Measurements from ENCODE around the gene AQP6.

Gene AQP6

DNA sequence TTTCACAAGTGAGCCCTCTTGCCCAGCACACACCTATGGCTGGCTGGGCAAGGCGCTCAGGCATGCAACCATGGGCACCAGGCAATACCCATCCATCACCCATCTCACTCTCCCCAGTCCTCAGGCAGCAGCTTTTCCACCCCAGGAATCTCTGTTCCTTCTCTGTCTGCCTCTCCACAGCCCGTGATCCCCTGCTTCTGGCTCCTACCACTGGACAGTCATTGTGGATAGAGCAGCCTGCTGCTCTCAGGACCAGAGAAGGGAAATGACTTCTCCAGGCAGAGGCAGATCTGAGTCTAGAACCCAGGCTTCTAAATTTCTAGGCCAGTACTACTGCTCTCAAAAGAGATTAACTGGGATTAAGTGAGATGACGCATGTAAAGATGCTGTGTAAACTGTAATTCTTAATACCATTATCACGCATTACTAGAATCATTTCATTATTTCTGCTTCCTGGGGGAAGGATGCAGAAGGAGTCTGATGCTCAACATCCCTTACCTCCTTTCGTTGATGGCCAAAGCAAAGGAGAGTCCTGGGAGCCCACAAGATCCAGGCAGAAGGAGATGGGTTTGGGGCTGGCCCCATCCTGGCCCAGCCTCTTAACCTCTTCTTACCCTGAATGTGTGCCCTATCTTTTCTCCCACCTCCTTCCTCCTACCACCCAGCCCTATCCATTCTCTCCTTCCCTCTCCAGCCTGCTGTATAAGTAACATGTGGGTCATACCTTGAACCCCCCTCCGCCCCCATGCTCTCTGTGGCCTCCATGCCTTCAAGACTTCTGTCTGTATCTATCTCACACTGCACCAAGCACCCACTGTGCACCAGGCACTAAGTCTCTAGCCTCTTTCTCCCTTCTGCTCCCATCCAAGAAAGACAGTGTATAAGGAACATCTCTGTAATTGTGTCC lies 15.8 kb upstream of the AQP6 start:
- Histone ChIP-seq H3K9me3 (ENCODE audit: low read length) (no peaks in the 10 kb centered on the region), H2AFZ (ENCODE audit: low read depth, low read length) (no peak overlapping the region), H3K4me3 (ENCODE audit: low read length) (no peak overlapping the region), H3K27me3 (ENCODE audit: insufficient read depth, low read length) (no peaks in the 10 kb centered on the region), H3K36me3 (ENCODE audit: insufficient read depth, low read length) (no peaks in the 10 kb centered on the region), H3K4me1 (ENCODE audit: insufficient read depth, low read length) (peaks cover 18% of the 10 kb centered on the region)

DNA sequence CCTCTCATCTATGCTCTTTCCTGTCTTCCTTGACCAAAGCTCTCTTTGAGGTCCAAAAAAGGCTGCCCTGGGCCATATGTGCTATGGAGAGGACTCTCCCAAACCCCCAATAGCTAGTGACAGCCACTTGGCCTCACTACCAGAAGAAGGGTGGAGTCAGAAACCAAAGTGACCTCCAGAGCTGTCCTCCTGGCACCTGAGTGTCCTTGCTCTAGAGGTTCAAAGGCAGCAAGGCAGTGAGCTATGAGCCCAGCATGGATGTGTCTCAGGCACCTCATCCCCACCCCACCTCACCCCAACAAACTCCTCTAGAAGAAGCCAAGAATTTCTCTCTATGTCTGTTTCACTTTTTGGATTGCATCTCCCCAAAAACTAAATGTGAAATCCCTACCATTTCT lies 15.2 kb upstream of the AQP6 start:
- no peak overlapping the region for H2AFZ ChIP-seq (ENCODE audit: low read depth, low read length)
- no peaks in the 10 kb centered on the region for H3K27me3 ChIP-seq (ENCODE audit: insufficient read depth, low read length)
- peaks cover 18% of the 10 kb centered on the region for H3K4me1 ChIP-seq (ENCODE audit: insufficient read depth, low read length)

DNA sequence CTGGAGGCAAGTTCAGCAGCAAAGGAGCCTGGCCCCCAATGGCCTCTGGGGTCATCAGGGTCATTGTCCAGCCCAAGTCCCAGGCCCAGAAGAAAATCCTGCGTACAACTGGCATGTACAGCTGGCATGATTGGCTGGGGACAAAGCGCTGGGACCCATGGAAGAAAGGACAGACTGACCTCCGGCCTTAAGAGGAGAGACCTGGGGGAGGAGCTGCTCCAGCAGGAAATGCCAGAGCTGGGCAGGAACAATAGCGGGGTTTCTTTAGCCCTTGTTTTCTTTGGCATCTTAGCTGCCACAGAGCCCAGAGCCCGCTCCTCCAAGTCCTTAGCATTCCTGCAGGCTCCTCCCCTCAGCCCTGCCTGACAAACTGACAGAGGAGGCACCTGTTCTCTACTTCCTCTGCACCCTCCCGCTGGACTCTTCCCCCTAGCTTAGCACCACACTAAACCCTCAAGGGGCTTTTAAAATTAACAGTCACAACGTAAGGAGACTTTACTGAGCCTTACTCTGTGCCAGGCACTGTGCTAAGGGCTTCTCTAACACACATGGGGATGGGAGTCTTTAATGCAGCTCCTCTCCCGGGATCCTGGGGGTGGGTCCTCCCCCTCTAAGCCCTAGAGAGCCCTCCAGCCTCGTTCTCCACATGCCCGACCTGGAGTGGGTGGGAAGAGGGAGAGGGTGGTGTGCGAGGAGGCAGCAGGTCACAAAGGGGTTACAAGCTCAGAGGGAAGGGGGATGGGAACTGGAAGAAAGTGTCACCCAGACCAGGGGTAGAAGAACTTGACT lies 12.9 kb upstream of the AQP6 start:
- Histone ChIP-seq H3K36me3 (ENCODE audit: insufficient read depth, low read length) (no peaks in the 10 kb centered on the region), H2AFZ (ENCODE audit: low read depth, low read length) (no peak overlapping the region), H3K4me3 (ENCODE audit: low read length) (no peak overlapping the region), H3K9me3 (ENCODE audit: low read length) (no peaks in the 10 kb centered on the region), H3K27me3 (ENCODE audit: insufficient read depth, low read length) (no peaks in the 10 kb centered on the region), H3K4me1 (ENCODE audit: insufficient read depth, low read length) (peaks cover 18% of the 10 kb centered on the region)

More for the DNA sequence above, 15.2 kb upstream of the AQP6 start:
- H3K36me3 ChIP-seq (ENCODE audit: insufficient read depth, low read length) = no peaks in the 10 kb centered on the region
- no peaks in the 10 kb centered on the region for H3K9me3 ChIP-seq (ENCODE audit: low read length)
- H3K4me3 ChIP-seq (ENCODE audit: low read length) = no peak overlapping the region

DNA sequence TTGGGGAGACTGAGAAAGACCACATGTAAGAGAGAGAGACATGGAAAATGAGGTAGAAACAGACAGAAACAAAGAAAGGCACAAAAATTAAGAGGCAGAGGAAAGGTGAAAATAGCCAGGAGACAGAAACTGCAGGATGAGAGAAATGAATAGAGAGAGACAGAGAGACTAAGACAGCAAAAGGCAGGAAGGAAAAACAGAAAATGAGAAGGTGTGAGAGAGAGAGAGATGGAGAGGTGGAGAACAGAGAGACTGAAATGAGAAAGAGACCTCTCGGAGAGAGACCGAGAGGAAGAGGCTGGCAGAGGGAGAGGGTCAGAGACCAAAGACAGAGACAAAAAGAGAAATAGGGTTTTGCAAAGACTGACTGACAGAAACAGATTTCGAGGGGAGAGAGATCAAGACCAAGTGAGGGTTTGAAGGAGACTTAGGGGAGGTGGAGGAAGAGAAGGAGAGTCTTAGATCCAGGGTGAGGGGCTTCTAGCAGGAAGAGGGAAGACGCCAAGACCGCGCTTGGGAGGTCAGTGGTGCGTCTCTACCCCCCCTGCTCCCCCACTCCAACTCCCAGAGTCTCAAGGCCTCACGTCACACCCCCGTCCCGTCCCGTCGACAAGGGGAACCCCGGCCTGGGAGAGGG lies 12.2 kb upstream of the AQP6 start:
- H3K9me3 ChIP-seq (ENCODE audit: low read length) = no peaks in the 10 kb centered on the region
- H3K4me3 ChIP-seq (ENCODE audit: low read length) = no peak overlapping the region
- no peaks in the 10 kb centered on the region for H3K27me3 ChIP-seq (ENCODE audit: insufficient read depth, low read length)
- H3K4me1 ChIP-seq (ENCODE audit: insufficient read depth, low read length) = peaks cover 18% of the 10 kb centered on the region
- no peak overlapping the region for H2AFZ ChIP-seq (ENCODE audit: low read depth, low read length)
- no peaks in the 10 kb centered on the region for H3K36me3 ChIP-seq (ENCODE audit: insufficient read depth, low read length)

DNA sequence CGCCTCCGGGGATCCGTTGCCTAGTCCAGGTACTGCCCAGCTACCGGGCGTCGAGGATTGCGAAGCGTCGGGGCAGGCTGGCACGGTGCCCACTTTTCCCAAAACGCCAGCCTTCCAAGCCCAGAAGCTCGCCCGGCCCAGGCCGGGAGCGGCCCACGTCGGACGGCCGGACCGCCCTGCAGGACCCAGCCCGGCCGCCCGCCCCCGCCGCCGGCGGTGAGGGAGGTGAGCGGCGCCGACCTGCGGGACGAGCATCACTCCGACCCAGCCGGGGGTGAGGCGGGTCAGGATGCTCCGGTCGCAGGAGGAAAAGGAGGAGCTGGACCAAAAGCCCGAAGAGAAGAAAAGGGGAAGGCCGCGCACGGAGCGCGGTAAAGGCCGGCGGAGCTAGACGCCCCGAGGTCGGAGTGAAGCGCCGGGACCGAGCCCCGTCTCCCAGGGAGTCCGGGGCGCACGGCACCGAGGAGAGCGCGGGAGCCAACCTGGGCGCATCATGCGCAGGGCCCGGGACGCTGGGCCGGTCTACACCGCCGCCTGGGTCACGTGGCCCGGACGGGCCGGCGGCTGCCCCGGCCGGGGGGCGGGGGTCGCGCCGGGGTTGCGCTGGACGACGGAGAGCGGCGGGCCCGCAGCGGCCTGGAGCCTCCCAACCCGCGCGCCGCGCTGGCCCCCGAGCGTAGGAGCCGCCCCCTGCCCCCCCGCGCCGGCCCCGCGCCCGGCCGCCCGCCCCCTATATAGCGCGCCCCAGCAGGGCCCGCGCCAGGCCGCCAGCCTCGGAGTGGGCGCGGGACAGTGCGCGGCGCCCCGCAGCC lies 11.4 kb upstream of the AQP6 start, which contains the start of gene AQP5:
TSS of gene AQP5 (plus strand) at position 762 of the 812 bp plus-strand sequence. CDS start 146 bp downstream, outside the sequence.
- Histone ChIP-seq H3K4me1 (ENCODE audit: insufficient read depth, low read length) (peaks cover 18% of the 10 kb centered on the region), H3K9me3 (ENCODE audit: low read length) (no peaks in the 10 kb centered on the region), H3K4me3 (ENCODE audit: low read length) (no peak within 1 kb of the TSS), H2AFZ (ENCODE audit: low read depth, low read length) (no peak within 1 kb of the TSS), H3K27me3 (ENCODE audit: insufficient read depth, low read length) (peaks cover 2% of the 10 kb centered on the region), H3K36me3 (ENCODE audit: insufficient read depth, low read length) (no peaks in the 10 kb centered on the region)

DNA sequence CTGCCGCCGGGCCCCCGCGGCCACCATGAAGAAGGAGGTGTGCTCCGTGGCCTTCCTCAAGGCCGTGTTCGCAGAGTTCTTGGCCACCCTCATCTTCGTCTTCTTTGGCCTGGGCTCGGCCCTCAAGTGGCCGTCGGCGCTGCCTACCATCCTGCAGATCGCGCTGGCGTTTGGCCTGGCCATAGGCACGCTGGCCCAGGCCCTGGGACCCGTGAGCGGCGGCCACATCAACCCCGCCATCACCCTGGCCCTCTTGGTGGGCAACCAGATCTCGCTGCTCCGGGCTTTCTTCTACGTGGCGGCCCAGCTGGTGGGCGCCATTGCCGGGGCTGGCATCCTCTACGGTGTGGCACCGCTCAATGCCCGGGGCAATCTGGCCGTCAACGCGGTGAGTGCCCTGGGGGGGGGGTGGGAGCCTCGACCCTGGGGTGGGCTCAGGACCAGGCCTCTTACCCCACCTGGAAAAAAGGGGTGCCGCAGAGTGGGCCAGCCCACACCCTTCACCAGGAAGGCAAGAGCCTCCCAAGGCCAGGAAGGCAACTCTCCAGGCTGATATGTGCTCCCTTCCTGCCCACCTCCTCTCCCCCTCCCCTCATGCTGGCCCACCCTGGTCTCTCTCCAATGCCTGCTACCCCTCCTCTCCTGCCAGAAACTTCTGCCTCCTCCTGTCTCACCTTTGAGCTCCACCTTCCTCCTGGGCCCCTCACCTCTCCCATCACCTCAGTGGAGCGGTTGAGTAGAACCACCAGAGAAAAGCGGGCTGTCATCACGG lies 10.6 kb upstream of the AQP6 start:
- Histone ChIP-seq H3K4me1 (ENCODE audit: insufficient read depth, low read length) (peaks cover 19% of the 10 kb centered on the region), H3K9me3 (ENCODE audit: low read length) (no peaks in the 10 kb centered on the region), H3K4me3 (ENCODE audit: low read length) (no peak overlapping the region), H3K27me3 (ENCODE audit: insufficient read depth, low read length) (peaks cover 2% of the 10 kb centered on the region), H2AFZ (ENCODE audit: low read depth, low read length) (no peak overlapping the region), H3K36me3 (ENCODE audit: insufficient read depth, low read length) (no peaks in the 10 kb centered on the region)

DNA sequence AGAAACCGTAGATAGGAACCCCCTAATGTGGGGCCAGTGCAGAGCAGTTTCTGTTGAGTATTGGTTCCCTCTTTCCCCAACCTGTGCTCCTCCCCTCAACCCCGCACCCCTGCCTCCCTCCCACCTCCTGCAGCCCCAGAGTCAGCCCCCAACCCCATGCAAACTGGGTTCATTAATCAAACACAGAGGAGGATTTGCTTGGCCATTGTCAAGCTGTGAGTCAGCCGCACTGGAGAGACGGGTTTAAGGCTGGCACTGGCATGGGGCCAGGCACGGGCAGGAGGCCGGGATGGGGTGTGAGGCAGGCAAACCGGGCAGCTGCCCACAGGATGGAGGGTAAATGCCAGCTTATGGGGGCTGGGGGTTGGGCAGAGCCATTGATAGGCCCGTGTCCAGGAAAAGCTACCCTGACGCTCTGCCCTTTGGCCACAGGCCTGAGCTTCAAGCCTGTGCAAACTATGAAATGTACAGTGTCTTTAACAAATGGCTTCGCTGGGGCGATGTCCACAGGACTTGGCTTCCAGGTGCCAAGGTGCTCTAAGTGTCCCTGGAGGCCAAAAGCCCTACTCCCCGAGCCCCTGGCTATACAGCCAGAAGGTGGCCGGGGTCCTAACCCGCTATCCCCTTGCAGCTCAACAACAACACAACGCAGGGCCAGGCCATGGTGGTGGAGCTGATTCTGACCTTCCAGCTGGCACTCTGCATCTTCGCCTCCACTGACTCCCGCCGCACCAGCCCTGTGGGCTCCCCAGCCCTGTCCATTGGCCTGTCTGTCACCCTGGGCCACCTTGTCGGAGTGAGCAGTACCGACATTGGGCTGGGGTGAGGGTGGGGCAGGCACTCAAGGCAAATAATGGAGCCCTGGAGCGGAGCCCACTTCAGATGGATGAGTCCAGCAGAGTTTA lies 9.6 kb upstream of the AQP6 start:
- no peaks in the 10 kb centered on the region for H3K36me3 ChIP-seq (ENCODE audit: insufficient read depth, low read length)
- no peaks in the 10 kb centered on the region for H3K9me3 ChIP-seq (ENCODE audit: low read length)
- no peak overlapping the region for H2AFZ ChIP-seq (ENCODE audit: low read depth, low read length)
- peaks cover 21% of the 10 kb centered on the region for H3K4me1 ChIP-seq (ENCODE audit: insufficient read depth, low read length)
- H3K4me3 ChIP-seq (ENCODE audit: low read length) = no peak overlapping the region
- H3K27me3 ChIP-seq (ENCODE audit: insufficient read depth, low read length) = peaks cover 2% of the 10 kb centered on the region

DNA sequence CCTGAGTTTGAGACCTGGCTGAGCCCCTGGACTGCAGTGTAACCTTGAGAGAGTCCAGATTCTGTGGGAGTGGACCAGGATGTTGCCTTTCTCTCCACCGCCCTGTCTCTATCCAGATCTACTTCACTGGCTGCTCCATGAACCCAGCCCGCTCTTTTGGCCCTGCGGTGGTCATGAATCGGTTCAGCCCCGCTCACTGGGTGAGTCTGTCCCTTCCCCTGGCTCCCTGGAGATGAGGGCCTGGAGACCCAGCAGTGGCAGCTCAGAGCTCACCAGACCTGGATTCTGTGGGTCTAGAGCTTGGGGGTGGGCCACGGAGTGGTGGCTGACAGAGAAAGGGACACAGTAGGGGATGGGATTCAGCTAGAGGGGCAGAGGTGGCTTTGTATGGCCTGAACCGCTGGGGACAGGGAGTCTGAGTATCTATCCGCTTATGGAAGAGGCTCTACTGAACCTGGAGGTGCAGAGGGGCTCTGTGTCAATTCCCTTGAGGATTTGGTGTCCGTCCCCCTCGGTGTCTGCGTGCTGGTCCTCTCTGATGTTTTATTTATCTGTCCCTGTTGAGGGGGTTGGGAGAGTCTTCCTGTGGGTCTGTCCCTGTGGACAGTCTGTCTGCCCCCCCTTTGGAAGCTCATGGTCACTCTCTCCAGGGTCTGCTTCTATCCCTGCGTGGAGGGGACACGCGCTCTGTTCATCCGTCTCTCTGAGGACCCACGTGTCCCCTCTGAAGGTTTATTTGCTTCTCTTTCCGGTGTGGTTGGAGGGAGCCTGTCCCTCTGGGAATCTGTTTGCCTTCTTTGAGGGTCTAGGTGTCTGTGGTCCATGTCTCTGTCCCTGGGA lies 8.6 kb upstream of the AQP6 start:
- H3K36me3 ChIP-seq (ENCODE audit: insufficient read depth, low read length) = no peaks in the 10 kb centered on the region
- H3K4me1 ChIP-seq (ENCODE audit: insufficient read depth, low read length) = peaks cover 16% of the 10 kb centered on the region
- no peak overlapping the region for H3K4me3 ChIP-seq (ENCODE audit: low read length)
- no peak overlapping the region for H2AFZ ChIP-seq (ENCODE audit: low read depth, low read length)
- H3K27me3 ChIP-seq (ENCODE audit: insufficient read depth, low read length) = peaks cover 2% of the 10 kb centered on the region
- H3K9me3 ChIP-seq (ENCODE audit: low read length) = no peaks in the 10 kb centered on the region

DNA sequence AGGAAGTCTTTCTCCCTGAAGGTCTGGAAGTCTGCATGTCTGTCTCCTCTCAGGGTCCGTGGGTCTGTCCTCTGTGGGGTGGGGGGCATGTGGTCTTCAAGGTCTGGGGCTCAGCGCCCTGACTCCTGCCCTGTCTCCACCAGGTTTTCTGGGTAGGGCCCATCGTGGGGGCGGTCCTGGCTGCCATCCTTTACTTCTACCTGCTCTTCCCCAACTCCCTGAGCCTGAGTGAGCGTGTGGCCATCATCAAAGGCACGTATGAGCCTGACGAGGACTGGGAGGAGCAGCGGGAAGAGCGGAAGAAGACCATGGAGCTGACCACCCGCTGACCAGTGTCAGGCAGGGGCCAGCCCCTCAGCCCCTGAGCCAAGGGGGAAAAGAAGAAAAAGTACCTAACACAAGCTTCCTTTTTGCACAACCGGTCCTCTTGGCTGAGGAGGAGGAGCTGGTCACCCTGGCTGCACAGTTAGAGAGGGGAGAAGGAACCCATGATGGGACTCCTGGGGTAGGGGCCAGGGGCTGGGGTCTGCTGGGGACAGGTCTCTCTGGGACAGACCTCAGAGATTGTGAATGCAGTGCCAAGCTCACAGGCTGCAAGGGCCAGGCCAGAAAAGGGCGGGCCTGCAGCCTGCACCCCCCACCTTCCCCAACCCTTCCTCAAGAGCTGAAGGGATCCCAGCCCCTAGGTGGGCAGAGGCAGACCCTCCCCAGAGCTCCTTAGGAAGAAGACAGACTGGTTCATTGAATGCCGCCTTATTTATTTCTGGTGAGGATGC lies 7.7 kb upstream of the AQP6 start:
- no peak overlapping the region for H2AFZ ChIP-seq (ENCODE audit: low read depth, low read length)
- no peaks in the 10 kb centered on the region for H3K36me3 ChIP-seq (ENCODE audit: insufficient read depth, low read length)
- peaks cover 7% of the 10 kb centered on the region for H3K4me1 ChIP-seq (ENCODE audit: insufficient read depth, low read length)
- peaks cover 8% of the 10 kb centered on the region for H3K27me3 ChIP-seq (ENCODE audit: insufficient read depth, low read length)
- H3K9me3 ChIP-seq (ENCODE audit: low read length) = no peaks in the 10 kb centered on the region
- H3K4me3 ChIP-seq (ENCODE audit: low read length) = no peak overlapping the region

DNA sequence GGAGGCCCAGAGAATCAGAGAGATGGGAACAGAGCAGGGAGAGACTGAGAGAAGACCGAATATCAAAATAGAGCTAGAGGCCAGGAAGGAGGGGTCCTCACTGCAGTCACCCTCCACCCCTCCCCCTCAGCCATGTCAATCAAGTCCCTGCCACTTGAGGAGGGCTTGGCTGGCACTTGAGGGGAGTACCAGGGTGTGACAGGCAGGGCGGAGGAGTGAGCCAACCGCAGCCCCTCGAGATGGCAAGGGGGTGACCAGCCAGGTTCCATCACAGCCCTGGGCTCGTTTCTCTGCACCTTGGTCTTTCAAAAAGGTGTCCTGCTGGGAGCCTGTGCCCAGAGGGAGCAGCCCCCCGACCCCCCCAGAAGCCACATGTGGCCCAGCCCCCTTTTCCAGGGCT lies 6.9 kb upstream of the AQP6 start:
- Histone ChIP-seq H3K4me1 (ENCODE audit: insufficient read depth, low read length) (peaks cover 3% of the 10 kb centered on the region), H3K27me3 (ENCODE audit: insufficient read depth, low read length) (peaks cover 13% of the 10 kb centered on the region), H2AFZ (ENCODE audit: low read depth, low read length) (no peak overlapping the region), H3K4me3 (ENCODE audit: low read length) (no peak overlapping the region), H3K36me3 (ENCODE audit: insufficient read depth, low read length) (no peaks in the 10 kb centered on the region), H3K9me3 (ENCODE audit: low read length) (no peaks in the 10 kb centered on the region)
